ENCODE measurements around the gene TNFRSF12A. TPM values are rescaled to one million over a fixed set of nuclear protein-coding genes. Genes with fewer than 3 reads are reported as not detected.

The TNFRSF12A gene
- total RNA-seq, 1 donor from 2014 or later = 12.3 TPM

- Histone ChIP-seq H3K27me3 (no peaks in the 10 kb centered on the region), H3K4me1 (peaks cover 19% of the 10 kb centered on the region), H3K27ac (no peak overlapping the region), H3K36me3 (no peaks in the 10 kb centered on the region), H3K9me3 (no peaks in the 10 kb centered on the region), H3K4me3 (no peak overlapping the region)
- DNase-seq (ENCODE audit: extremely low spot score in 2 of 2) = no peak
- TF ChIP-seq CTCF (IDR thresholded peaks at IDR 0.05) (no peak), POLR2AphosphoS5 (IDR thresholded peaks at IDR 0.05; ENCODE audit: insufficient read depth in 1 of 2, low read depth in 1 of 2) (no peak), POLR2A (IDR thresholded peaks at IDR 0.05) (no peak)
- intact Hi-C loops (cut with DNase I) = no loop called here
Observed at GRCh38 chr16:2973093-2973492, 47.1 kb upstream of the TNFRSF12A start.

- no peak overlapping the region for H3K27ac ChIP-seq
- DNase-seq (ENCODE audit: extremely low spot score in 2 of 2) = no peak
- H3K36me3 ChIP-seq = no peaks in the 10 kb centered on the region
- intact Hi-C loops (cut with DNase I) = no loop called here
- H3K4me1 ChIP-seq = peaks cover 12% of the 10 kb centered on the region
- TF ChIP-seq CTCF (IDR thresholded peaks at IDR 0.05) (no peak), POLR2AphosphoS5 (IDR thresholded peaks at IDR 0.05; ENCODE audit: insufficient read depth in 1 of 2, low read depth in 1 of 2) (no peak)
- H3K4me3 ChIP-seq = no peak overlapping the region
- H3K9me3 ChIP-seq = no peaks in the 10 kb centered on the region
- H3K27me3 ChIP-seq = no peaks in the 10 kb centered on the region
Observed at GRCh38 chr16:2973605-2974318, 46.4 kb upstream of the TNFRSF12A start.

- no peaks in the 10 kb centered on the region for H3K9me3 ChIP-seq
- H3K4me1 ChIP-seq = peaks cover 10% of the 10 kb centered on the region
- no peaks in the 10 kb centered on the region for H3K36me3 ChIP-seq
- intact Hi-C loops (cut with DNase I) = no loop called here
- no peak for TF ChIP-seq POLR2AphosphoS5 (IDR thresholded peaks at IDR 0.05; ENCODE audit: insufficient read depth in 1 of 2, low read depth in 1 of 2)
- no peak for TF ChIP-seq CTCF (IDR thresholded peaks at IDR 0.05)
- no peaks in the 10 kb centered on the region for H3K27me3 ChIP-seq
- no peak for DNase-seq (ENCODE audit: extremely low spot score in 2 of 2)
- H3K4me3 ChIP-seq = no peak overlapping the region
- H3K27ac ChIP-seq = no peak overlapping the region
Observed at GRCh38 chr16:2974319-2975056, 45.7 kb upstream of the TNFRSF12A start.

- Histone ChIP-seq H3K36me3 (no peaks in the 10 kb centered on the region), H3K27me3 (no peaks in the 10 kb centered on the region), H3K9me3 (no peaks in the 10 kb centered on the region), H3K4me3 (no peak overlapping the region), H3K27ac (no peak overlapping the region), H3K4me1 (peaks cover 10% of the 10 kb centered on the region)
- TF ChIP-seq CTCF (IDR thresholded peaks at IDR 0.05) (no peak), POLR2AphosphoS5 (IDR thresholded peaks at IDR 0.05; ENCODE audit: insufficient read depth in 1 of 2, low read depth in 1 of 2) (no peak)
- intact Hi-C loops (cut with DNase I) = no loop called here
- no peak for DNase-seq (ENCODE audit: extremely low spot score in 2 of 2)
Observed at GRCh38 chr16:2975161-2975795, 44.9 kb upstream of the TNFRSF12A start.

- no peak overlapping the region for H3K4me3 ChIP-seq
- no peak for DNase-seq (ENCODE audit: extremely low spot score in 2 of 2)
- H3K4me1 ChIP-seq = peaks cover 15% of the 10 kb centered on the region
- no peaks in the 10 kb centered on the region for H3K36me3 ChIP-seq
- no peaks in the 10 kb centered on the region for H3K9me3 ChIP-seq
- no peak overlapping the region for H3K27ac ChIP-seq
- TF ChIP-seq POLR2AphosphoS5 (IDR thresholded peaks at IDR 0.05; ENCODE audit: insufficient read depth in 1 of 2, low read depth in 1 of 2) (no peak), POLR2A (IDR thresholded peaks at IDR 0.05) (no peak), CTCF (IDR thresholded peaks at IDR 0.05) (no peak)
- no peaks in the 10 kb centered on the region for H3K27me3 ChIP-seq
- intact Hi-C loops (cut with DNase I) = no loop called here
Observed at GRCh38 chr16:2976201-2976600, 44.0 kb upstream of the TNFRSF12A start.

All from vagina (tissue), 2 donors.